Endodermal cell (in vitro differentiated cells): ENCODE results near the gene CTRB2. TPM values are rescaled to one million over a fixed set of nuclear protein-coding genes. Genes with fewer than 3 reads are reported as not detected.

Source experiments
- DNase-seq: peaks from one replicate; pipeline ENCODE4 v3.0.0-alpha.2; 2017
- H3K27ac ChIP-seq: 2 replicates; pipeline ENCODE4 v1.5.1; 2013; ENCODE audit warnings: mild to moderate bottlenecking, low read depth, low read length, moderate library complexity
- H3K27me3 ChIP-seq: 2 replicates; pipeline ENCODE4 v1.6.1; 2013; ENCODE audit warnings: mild to moderate bottlenecking, low read length, moderate library complexity; ENCODE audit not compliant: insufficient read depth, control insufficient read depth, poor library complexity, severe bottlenecking
- H3K36me3 ChIP-seq: 2 replicates; pipeline ENCODE4 v1.7.0; 2013; ENCODE audit warnings: mild to moderate bottlenecking, low read length, moderate library complexity; ENCODE audit not compliant: control insufficient read depth, insufficient read depth
- H3K4me1 ChIP-seq: one replicate; pipeline ENCODE4 v1.7.0; 2013; ENCODE audit warnings: low read length; ENCODE audit not compliant: control insufficient read depth, insufficient read depth
- H3K4me3 ChIP-seq: 2 replicates; pipeline ENCODE4 v1.5.1; 2013; ENCODE audit warnings: mild to moderate bottlenecking, low read length, moderate library complexity
- H3K9ac ChIP-seq: 2 replicates; pipeline ENCODE4 v1.6.1; 2013; ENCODE audit warnings: mild to moderate bottlenecking, low read length, moderate library complexity; ENCODE audit not compliant: poor library complexity, severe bottlenecking; ENCODE audit errors: extremely low read depth
- H3K9me3 ChIP-seq: 2 replicates; pipeline ENCODE4 v1.6.1; 2013; ENCODE audit warnings: mild to moderate bottlenecking, low read length, moderate library complexity; ENCODE audit not compliant: control insufficient read depth
- H3K27ac Mint-ChIP-seq: 2 replicates; pipeline ENCODE4 v1.8.0; 2020; ENCODE audit warnings: mixed read lengths
- H3K27me3 Mint-ChIP-seq: 2 replicates; pipeline ENCODE4 v1.8.0; 2021; ENCODE audit warnings: mild to moderate bottlenecking, mixed read lengths; ENCODE audit not compliant: insufficient read depth
- H3K36me3 Mint-ChIP-seq: 2 replicates; pipeline ENCODE4 v1.8.0; 2020; ENCODE audit warnings: low read depth, mixed read lengths
- H3K4me1 Mint-ChIP-seq: 2 replicates; pipeline ENCODE4 v1.8.0; 2020; ENCODE audit warnings: mixed read lengths
- H3K4me3 Mint-ChIP-seq: 2 replicates; pipeline ENCODE4 v1.8.0; 2020; ENCODE audit warnings: mild to moderate bottlenecking, moderate library complexity, mixed read lengths
- H3K9me3 Mint-ChIP-seq: 2 replicates; pipeline ENCODE4 v1.8.0; 2020; ENCODE audit warnings: mild to moderate bottlenecking, mixed read lengths
- CTCF ChIP-seq: fragments of 200-600 bp; sonication (generic); conservative IDR thresholded peaks from 2 replicates; pipeline ENCODE4 v1.5.0; 2021; ENCODE audit warnings: antibody characterized with exemption, mild to moderate bottlenecking
- WGBS, 2 experiments: methylation state at CpG; one replicate each; pipeline versions ENCODE4 v1.1.5 to v1.1.7; 2013; ENCODE audit warnings: missing lambda C conversion rate in 2 of 2, mixed read lengths in 1 of 2; ENCODE audit not compliant: insufficient coverage in 1 of 2, insufficient read length in 1 of 2; 5-methylcytosine and 5-hydroxymethylcytosine counted together
- total RNA-seq, 2 donors: library from RNA; stranded (reverse); fragmentation: NEBNext Ultra II Directional in 1 of 2; extraction: Animal tissue kit (Norgen Biotek cat#: 25700) in 1 of 2; gene quantifications; 2 replicates in 1 of 2; 3 replicates in 1 of 2; pipeline ENCODE4 v1.2.1, GENCODE V29; 2021

CTRB2 gene
- total RNA-seq, 2 donors from 2014 or later, result not detected

- Histone ChIP-seq H3K27ac (no peak overlapping the region), H3K36me3 (no peaks in the 10 kb centered on the region), H3K9me3 (no peaks in the 10 kb centered on the region), H3K27me3 (no peaks in the 10 kb centered on the region), H3K9ac (no peak overlapping the region), H3K4me1 (no peaks in the 10 kb centered on the region), H3K4me3 (no peak overlapping the region)
- Mint-ChIP-seq H3K4me3 (no peak overlapping the region), H3K4me1 (no peaks in the 10 kb centered on the region), H3K36me3 (no peaks in the 10 kb centered on the region), H3K27me3 (no peaks in the 10 kb centered on the region), H3K9me3 (no peaks in the 10 kb centered on the region), H3K27ac (peak overlapping the region; percentile 62)
- TF ChIP-seq CTCF, result no peak
- 92 to 97% methylated on average over 7 to 13 of the region's 16 CpGs for WGBS, 2 experiments
- DNase-seq, result no peak
These were observed 15.4 kb upstream of the CTRB2 start for GRCh38 chr16:75222271-75222783.

- no peak overlapping the region for H3K4me3 Mint-ChIP-seq
- H3K36me3 Mint-ChIP-seq, result no peaks in the 10 kb centered on the region
- peaks cover 2% of the 10 kb centered on the region for H3K4me1 Mint-ChIP-seq
- Histone ChIP-seq H3K9me3 (no peaks in the 10 kb centered on the region), H3K27me3 (no peaks in the 10 kb centered on the region), H3K27ac (no peak overlapping the region), H3K36me3 (no peaks in the 10 kb centered on the region), H3K4me3 (no peak overlapping the region), H3K4me1 (no peaks in the 10 kb centered on the region), H3K9ac (no peak overlapping the region)
- 93 to 95% methylated on average over 2 to 5 of the region's 5 CpGs for WGBS, 2 experiments
- H3K27me3 Mint-ChIP-seq, result no peaks in the 10 kb centered on the region
- H3K9me3 Mint-ChIP-seq, result no peaks in the 10 kb centered on the region
- H3K27ac Mint-ChIP-seq, result no peak overlapping the region
- no peak for TF ChIP-seq CTCF
- no peak for DNase-seq
These were observed 12.9 kb upstream of the CTRB2 start for GRCh38 chr16:75219838-75220237.

- TF ChIP-seq CTCF, result no peak
- Histone ChIP-seq H3K36me3 (no peaks in the 10 kb centered on the region), H3K27me3 (no peaks in the 10 kb centered on the region), H3K9me3 (no peaks in the 10 kb centered on the region), H3K4me3 (no peak overlapping the region), H3K9ac (no peak overlapping the region), H3K4me1 (no peaks in the 10 kb centered on the region), H3K27ac (no peak overlapping the region)
- H3K27me3 Mint-ChIP-seq, result no peaks in the 10 kb centered on the region
- no peak for DNase-seq
- H3K36me3 Mint-ChIP-seq, result no peaks in the 10 kb centered on the region
- peaks cover 2% of the 10 kb centered on the region for H3K4me1 Mint-ChIP-seq
- no peak overlapping the region for H3K4me3 Mint-ChIP-seq
- H3K27ac Mint-ChIP-seq, result no peak overlapping the region
- H3K9me3 Mint-ChIP-seq, result no peaks in the 10 kb centered on the region
- WGBS, 2 experiments, result 87% methylated on average over 4 of the region's 4 CpGs; no CpG with 5 or more reads in 1 of the 2 experiments
These were observed 12.1 kb upstream of the CTRB2 start for GRCh38 chr16:75219088-75219487.
